ENCODE data around the gene EBF3. TPM values are rescaled to one million over a fixed set of nuclear protein-coding genes. Genes with fewer than 3 reads are reported as not detected.

EBF3 gene
- total RNA-seq, 8 experiments from 2014 or later = 0.10 to 112 (median 14.8) TPM

GRCh38 chr10:129969184-129969910 lies 5.3 kb upstream of the EBF3 start:
- H3K4me1 ChIP-seq (replicated peaks in 1 of 2) = peaks cover 31 to 49% of the 10 kb centered on the region in 2 donors
- in situ Hi-C loops (cut with MboI; ENCODE audit: low pct_unique_long_range_greater_than_20kb in 2 of 9, low sequenced_read_pairs in 9 of 9, unreplicated experiment in 9 of 9) = loop anchor here in 7 of 9 experiments (25.0 kb wide), 3 partner anchors 107 to 1707 kb away; no protein-coding TSS in a partner anchor

DNA sequence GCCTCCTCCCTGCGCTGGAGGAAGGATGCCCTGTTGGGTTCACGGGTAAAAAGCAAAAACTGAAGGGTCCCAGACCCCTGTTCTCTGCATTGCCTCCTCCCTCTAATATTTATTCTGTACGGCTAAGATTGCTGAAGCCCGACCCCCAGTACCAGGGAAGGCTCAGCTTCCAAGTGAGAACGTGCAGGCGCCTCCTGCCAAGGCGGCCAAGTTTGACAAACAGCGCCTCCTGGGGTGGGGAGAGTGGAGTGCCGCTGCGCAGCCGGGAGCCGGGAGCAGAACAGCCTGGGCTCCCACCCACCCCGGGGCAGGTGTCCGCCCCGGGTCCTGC lies 4.7 kb upstream of the EBF3 start:
- Histone ChIP-seq H3K4me1 (replicated peaks in 1 of 2) (peaks cover 31 to 49% of the 10 kb centered on the region in 2 donors), H3K27ac (no peak overlapping the region), H3K4me3 (peak overlapping the region in 2 of 5 donors; percentile 12 to 18)
- ATAC-seq (replicated peaks in 6 of 8) = peak; percentile 8 to 53 (median 36)
- in situ Hi-C loops (cut with MboI; ENCODE audit: low pct_unique_long_range_greater_than_20kb in 2 of 9, low sequenced_read_pairs in 9 of 9, unreplicated experiment in 9 of 9) = loop anchor here in 7 of 9 experiments (25.0 kb wide), 3 partner anchors 107 to 1707 kb away; no protein-coding TSS in a partner anchor
- WGBS, 10 experiments = 0 to 20% (median 0%) methylated on average over 2 to 4 of the region's 15 CpGs; no CpG with 5 or more reads in 6 of the 10 experiments

More at GRCh38 chr10:129969184-129969910, 5.3 kb upstream of the EBF3 start:
- Histone ChIP-seq H3K27ac (no peak overlapping the region), H3K4me3 (peak overlapping the region in 2 of 5 donors; percentile 12 to 18)
- ATAC-seq (replicated peaks in 6 of 8) = peak in 2 of 8 experiments; percentile 0
- 0 to 35% (median 4%) methylated on average over 1 to 42 of the region's 68 CpGs; no CpG with 5 or more reads in 4 of the 10 experiments for WGBS, 10 experiments

DNA sequence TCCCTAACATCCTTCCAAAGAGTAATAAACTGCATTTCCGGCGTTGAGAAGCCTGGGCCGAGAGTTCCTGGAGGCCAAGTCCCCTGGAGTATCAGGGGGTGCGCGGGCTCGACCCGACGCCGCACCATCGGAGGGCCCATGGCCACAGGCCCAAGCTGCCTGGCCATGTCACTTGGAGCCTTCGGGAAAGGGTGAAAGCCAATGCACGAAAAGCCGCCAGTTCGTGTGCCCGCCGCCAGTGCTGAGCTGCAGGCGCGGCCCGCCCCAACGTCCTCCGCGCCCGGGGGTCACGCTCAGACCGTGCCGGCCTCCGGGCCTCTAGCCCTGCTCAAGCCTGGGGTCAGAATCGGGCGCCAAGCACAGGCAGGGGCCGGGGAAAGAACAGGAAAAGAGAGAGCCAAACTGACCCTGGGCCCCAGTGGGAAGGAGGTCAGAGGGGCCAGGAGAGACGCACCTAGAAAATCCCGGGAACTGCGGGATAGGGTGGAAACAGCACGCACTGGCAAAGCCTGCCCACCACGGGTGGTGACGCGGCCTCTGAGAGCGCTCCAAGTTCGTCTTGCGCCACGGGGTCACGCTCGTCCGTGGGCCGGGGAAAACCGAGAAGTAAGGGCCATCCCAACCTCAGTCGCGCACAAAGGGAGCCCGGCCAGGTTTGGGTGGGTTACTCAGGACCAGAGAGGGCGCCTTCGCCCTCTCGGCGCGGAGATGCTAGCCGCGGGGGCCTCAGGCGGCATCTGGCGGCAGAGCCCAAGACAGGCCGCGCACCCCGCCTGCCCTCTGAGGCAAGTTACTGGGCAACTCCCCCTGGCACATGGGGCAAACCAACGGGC lies 4.2 kb upstream of the EBF3 start:
- no peak overlapping the region for H3K27ac ChIP-seq
- no peak overlapping the region for H3K4me3 ChIP-seq
- 0 to 50% (median 21%) methylated on average over 1 to 23 of the region's 62 CpGs; no CpG with 5 or more reads in 3 of the 10 experiments for WGBS, 10 experiments
- in situ Hi-C loops (cut with MboI; ENCODE audit: low pct_unique_long_range_greater_than_20kb in 2 of 9, low sequenced_read_pairs in 9 of 9, unreplicated experiment in 9 of 9) = loop anchor here in 7 of 9 experiments (25.0 kb wide), 3 partner anchors 106 to 1706 kb away; no protein-coding TSS in a partner anchor
- ATAC-seq (replicated peaks in 6 of 8) = no peak
- peaks cover 31 to 49% of the 10 kb centered on the region in 2 donors for H3K4me1 ChIP-seq (replicated peaks in 1 of 2)

- Histone ChIP-seq H3K27ac (no peak overlapping the region), H3K4me1 (replicated peaks in 1 of 2) (peaks cover 35 to 49% of the 10 kb centered on the region in 2 donors), H3K4me3 (no peak overlapping the region)
- 26% methylated on average over 6 of the region's 28 CpGs; no CpG with 5 or more reads in 9 of the 10 experiments for whole genome bisulfite sequencing, 10 experiments
- ATAC-seq (replicated peaks in 6 of 8) = no peak
- in situ Hi-C loops (cut with MboI; ENCODE audit: low pct_unique_long_range_greater_than_20kb in 2 of 9, low sequenced_read_pairs in 9 of 9, unreplicated experiment in 9 of 9) = loop anchor here in 7 of 9 experiments (25.0 kb wide), 3 partner anchors 105 to 1705 kb away; no protein-coding TSS in a partner anchor
These were observed 3.5 kb upstream of the EBF3 start for GRCh38 chr10:129967579-129968019.

DNA sequence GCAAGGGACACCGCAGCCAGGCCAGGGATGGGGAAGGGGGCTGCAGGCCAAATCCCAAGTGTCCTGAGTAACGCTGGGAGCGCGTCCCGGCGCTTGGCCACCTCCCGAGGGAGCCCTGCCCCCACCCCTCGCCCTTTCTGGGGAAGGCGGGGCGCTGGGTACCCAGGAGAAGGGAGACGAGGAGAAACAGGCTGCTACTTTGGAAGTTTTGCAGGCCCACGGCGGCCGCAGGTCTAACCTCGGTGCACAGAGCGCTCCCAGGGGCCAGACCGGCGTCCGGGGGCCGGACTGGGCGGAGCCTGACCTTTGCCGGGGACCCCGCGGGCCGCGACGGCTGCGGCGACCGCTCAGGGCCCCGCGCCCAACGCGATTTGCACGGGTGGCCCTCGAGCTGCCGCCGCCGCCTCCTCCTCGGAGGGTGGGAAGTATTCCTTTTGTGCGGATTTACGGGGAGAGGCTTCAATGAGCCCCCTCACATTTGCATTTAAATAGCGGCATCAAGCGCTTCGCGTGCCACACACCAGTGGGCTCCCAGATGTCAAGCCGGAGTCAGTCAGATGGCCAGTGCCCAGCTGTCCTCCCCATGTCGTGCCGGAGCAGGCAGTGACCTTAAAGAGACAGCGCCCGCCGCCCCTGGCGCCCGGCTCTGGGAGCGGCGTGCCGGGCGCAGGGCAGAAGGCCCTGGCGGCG lies 3.0 kb upstream of the EBF3 start:
- in situ Hi-C loops (cut with MboI; ENCODE audit: low pct_unique_long_range_greater_than_20kb in 2 of 9, low sequenced_read_pairs in 9 of 9, unreplicated experiment in 9 of 9) = loop anchor here in 7 of 9 experiments (25.0 kb wide), 3 partner anchors 105 to 1705 kb away; no protein-coding TSS in a partner anchor
- 0 to 13% (median 0%) methylated on average over 2 to 8 of the region's 60 CpGs; no CpG with 5 or more reads in 7 of the 10 experiments for WGBS, 10 experiments
- Histone ChIP-seq H3K4me1 (replicated peaks in 1 of 2) (peaks cover 30 to 48% of the 10 kb centered on the region in 2 donors), H3K4me3 (no peak overlapping the region), H3K27ac (no peak overlapping the region)
- no peak for ATAC-seq (replicated peaks in 6 of 8)

- 10 to 90% (median 15%) methylated on average over 2 to 15 of the region's 16 CpGs; no CpG with 5 or more reads in 1 of the 10 experiments for WGBS, 10 experiments
- ATAC-seq (replicated peaks in 6 of 8) = no peak
- Histone ChIP-seq H3K4me3 (no peak overlapping the region), H3K27ac (no peak overlapping the region), H3K4me1 (replicated peaks in 1 of 2) (peaks cover 30 to 45% of the 10 kb centered on the region in 2 donors)
- in situ Hi-C loops (cut with MboI; ENCODE audit: low pct_unique_long_range_greater_than_20kb in 2 of 9, low sequenced_read_pairs in 9 of 9, unreplicated experiment in 9 of 9) = loop anchor here in 7 of 9 experiments (25.0 kb wide), 3 partner anchors 104 to 1704 kb away; no protein-coding TSS in a partner anchor
These were observed 2.4 kb upstream of the EBF3 start for GRCh38 chr10:129966370-129966888.

DNA sequence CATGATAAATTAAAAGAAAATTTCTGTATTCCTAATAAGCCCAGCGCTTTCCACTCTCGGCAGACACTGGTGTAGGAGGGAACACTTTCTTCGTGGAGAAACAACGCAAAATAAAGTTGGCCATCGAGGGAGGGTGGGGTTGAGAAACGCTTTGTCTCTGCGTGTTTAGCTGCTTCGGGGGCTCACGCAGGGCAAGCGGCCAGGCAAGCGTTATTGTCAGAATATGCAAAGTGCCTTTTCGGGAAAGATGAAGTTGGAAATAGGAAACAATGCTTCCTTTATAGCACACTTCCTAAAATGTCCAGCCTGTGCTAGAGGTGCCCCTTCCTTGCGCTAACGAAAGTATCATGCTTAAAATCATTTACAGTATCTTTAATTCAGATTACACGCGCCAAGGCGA lies 1.9 kb upstream of the EBF3 start:
- no peak overlapping the region for H3K27ac ChIP-seq
- ATAC-seq (replicated peaks in 6 of 8) = no peak
- no peak overlapping the region for H3K4me3 ChIP-seq
- 0 to 67% (median 13%) methylated on average over 1 to 17 of the region's 17 CpGs; no CpG with 5 or more reads in 1 of the 10 experiments for WGBS, 10 experiments
- in situ Hi-C loops (cut with MboI; ENCODE audit: low pct_unique_long_range_greater_than_20kb in 2 of 9, low sequenced_read_pairs in 9 of 9, unreplicated experiment in 9 of 9) = loop anchor here in 7 of 9 experiments (25.0 kb wide), 3 partner anchors 104 to 1704 kb away; no protein-coding TSS in a partner anchor
- peaks cover 30 to 44% of the 10 kb centered on the region in 2 donors for H3K4me1 ChIP-seq (replicated peaks in 1 of 2)

DNA sequence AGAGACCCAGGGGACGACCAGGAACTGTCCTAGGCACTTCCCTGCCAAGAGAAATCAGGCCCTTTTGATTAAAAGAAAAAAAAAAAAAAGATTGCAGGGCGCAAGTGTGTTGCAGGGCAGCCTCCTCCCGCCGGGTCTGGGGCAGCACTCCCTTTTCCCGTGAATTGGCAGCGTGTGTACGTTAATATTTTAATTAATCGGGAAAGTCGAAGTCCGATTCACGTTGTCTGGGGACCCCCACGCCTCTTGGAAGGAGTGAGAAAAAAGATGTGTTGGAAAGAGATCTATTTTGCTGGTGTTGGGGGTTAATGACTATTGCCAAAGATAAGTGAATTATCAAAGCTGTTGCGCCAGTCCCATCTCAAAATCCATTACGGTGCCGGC lies 1.3 kb upstream of the EBF3 start:
- in situ Hi-C loops (cut with MboI; ENCODE audit: low pct_unique_long_range_greater_than_20kb in 2 of 9, low sequenced_read_pairs in 9 of 9, unreplicated experiment in 9 of 9) = loop anchor here in 7 of 9 experiments (25.0 kb wide), 3 partner anchors 103 to 1703 kb away; no protein-coding TSS in a partner anchor
- 0 to 54% (median 23%) methylated on average over 2 to 12 of the region's 15 CpGs; no CpG with 5 or more reads in 1 of the 10 experiments for WGBS, 10 experiments
- Histone ChIP-seq H3K27ac (peak overlapping the region in 1 of 2 donors; percentile 19), H3K4me1 (replicated peaks in 1 of 2) (peaks cover 24 to 39% of the 10 kb centered on the region in 2 donors), H3K4me3 (peak overlapping the region; percentile 57 to 80 (median 62))
- ATAC-seq (replicated peaks in 6 of 8) = no peak

DNA sequence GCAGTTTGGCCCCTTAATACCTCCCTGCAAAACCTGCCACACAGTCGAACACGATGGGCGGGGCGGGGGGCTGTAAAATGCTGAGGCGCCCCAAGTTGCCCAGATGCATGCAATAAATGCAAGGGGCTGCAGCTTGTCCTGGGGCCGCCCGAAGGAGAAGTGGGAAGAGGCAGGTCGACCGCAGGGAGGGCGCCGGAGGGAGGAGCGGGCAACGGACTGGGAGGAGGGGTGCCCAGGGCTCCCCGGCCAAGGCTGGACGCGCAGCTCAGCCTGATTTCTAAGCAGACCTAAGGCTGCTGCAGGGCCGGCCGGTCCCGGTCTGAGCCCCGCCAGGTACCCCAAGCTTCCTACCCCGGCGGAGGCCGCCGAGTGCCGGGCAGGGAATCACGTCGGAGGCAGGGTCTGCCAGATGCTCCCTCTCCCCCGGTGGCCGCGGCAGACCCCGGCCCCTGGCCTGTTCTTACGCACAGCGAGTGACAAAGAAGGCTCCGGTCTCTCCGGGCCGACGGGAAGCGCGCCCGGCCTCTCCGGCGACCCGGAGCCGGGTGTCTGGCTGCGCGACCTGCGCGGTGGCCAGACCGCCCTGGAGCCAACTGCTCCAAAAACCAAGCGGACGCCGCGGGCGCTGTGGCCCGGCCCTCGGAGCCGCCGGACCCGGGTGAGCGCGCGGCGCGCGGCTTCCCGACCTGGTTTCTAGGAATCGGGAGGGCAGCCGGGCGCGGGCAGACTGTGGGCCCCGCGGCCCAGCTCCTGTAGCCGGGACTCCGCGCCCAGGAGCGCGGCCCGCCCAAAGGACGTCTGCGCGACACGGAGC lies 744 bp upstream of the EBF3 start:
- peaks cover 23 to 34% of the 10 kb centered on the region in 2 donors for H3K4me1 ChIP-seq (replicated peaks in 1 of 2)
- ATAC-seq (replicated peaks in 6 of 8) = peak in 6 of 8 experiments; percentile 1 to 18 (median 6)
- peak overlapping the region; percentile 57 to 80 (median 62) for H3K4me3 ChIP-seq
- peak overlapping the region in 1 of 2 donors; percentile 19 for H3K27ac ChIP-seq
- in situ Hi-C loops (cut with MboI; ENCODE audit: low pct_unique_long_range_greater_than_20kb in 2 of 9, low sequenced_read_pairs in 9 of 9, unreplicated experiment in 9 of 9) = loop anchor here in 7 of 9 experiments (25.0 kb wide), 3 partner anchors 103 to 1703 kb away; no protein-coding TSS in a partner anchor
- 1 to 11% (median 4%) methylated on average over 5 to 17 of the region's 82 CpGs; no CpG with 5 or more reads in 5 of the 10 experiments for WGBS, 10 experiments

DNA sequence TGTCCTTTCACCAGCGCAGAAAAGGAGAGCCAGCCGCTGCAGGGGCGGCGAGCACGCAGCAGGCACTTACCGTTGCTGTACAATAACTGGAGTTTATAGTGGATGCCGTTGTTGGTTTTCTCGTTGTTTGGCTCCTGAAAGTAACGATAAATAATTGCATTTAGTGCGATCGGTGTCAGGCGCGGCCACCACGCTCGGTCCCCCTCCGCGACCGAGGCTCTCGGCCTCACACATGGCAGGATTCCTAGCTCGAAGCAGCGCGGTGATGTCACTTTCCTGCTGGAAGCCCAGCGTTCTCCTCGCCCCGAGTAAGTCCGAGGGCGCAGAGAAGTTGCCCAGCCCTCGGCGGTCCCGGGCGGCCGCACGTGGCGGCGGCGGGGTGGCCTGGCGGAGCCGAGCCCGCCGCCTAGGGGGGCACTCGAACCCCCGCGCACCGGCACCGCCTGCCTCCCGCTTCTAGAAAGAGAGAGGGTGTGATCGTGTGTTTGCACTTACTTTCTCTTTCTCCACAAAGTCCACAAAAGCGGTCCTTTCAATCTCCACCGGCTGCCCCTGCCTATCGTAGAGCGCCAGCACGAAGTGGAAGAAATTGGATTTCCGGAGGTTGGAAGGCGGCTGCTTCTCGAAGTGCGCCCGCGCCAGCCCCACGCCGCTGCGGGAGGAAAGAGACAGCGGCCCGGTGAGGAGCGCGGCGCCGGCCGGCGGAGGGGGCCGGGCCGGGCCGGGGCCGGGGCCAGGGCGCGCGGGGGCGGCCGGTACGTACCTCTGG lies 1.0 kb downstream of the EBF3 start:
- Histone ChIP-seq H3K4me1 (replicated peaks in 1 of 2) (peaks cover 20 to 26% of the 10 kb centered on the region in 2 donors), H3K27ac (peak overlapping the region; percentile 74 to 77), H3K4me3 (peak overlapping the region; percentile 57 to 80 (median 62))
- 0 to 67% (median 2%) methylated on average over 1 to 19 of the region's 79 CpGs; no CpG with 5 or more reads in 2 of the 10 experiments for WGBS, 10 experiments
- in situ Hi-C loops (cut with MboI; ENCODE audit: low pct_unique_long_range_greater_than_20kb in 2 of 9, low sequenced_read_pairs in 9 of 9, unreplicated experiment in 9 of 9) = loop anchor here in 7 of 9 experiments (25.0 kb wide), 3 partner anchors 101 to 1701 kb away; no protein-coding TSS in a partner anchor
- peak; percentile 6 to 39 (median 24) for ATAC-seq (replicated peaks in 6 of 8)

Measured in motor neuron (in vitro differentiated cells).